ENCODE data around the gene C4orf36.
"Not testable (repeated sequence)": the region's sequence is repeated elsewhere in the genome, so short reads cannot be mapped to it uniquely, and the experiment has no call there.

C4orf36 gene

DNA sequence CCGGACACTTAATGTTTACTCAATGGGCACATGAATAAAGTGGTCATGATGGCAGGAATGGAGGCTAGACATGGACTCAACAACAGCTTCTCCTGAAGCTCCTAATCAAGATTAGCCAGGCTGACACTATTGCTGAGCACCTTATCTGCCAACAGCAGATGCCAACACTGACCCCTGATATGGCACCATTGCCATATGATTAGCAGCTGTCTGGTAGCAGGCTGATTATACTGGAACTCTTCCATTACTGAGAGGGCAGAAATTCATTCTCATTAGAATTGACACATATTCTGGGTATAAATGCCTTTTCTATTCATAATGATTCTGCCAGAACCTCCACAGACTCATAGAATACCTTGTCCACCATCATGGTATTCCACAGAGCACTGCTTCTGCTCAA is 24.2 kb upstream of the C4orf36 start:
- no peak for DNase-seq

DNA sequence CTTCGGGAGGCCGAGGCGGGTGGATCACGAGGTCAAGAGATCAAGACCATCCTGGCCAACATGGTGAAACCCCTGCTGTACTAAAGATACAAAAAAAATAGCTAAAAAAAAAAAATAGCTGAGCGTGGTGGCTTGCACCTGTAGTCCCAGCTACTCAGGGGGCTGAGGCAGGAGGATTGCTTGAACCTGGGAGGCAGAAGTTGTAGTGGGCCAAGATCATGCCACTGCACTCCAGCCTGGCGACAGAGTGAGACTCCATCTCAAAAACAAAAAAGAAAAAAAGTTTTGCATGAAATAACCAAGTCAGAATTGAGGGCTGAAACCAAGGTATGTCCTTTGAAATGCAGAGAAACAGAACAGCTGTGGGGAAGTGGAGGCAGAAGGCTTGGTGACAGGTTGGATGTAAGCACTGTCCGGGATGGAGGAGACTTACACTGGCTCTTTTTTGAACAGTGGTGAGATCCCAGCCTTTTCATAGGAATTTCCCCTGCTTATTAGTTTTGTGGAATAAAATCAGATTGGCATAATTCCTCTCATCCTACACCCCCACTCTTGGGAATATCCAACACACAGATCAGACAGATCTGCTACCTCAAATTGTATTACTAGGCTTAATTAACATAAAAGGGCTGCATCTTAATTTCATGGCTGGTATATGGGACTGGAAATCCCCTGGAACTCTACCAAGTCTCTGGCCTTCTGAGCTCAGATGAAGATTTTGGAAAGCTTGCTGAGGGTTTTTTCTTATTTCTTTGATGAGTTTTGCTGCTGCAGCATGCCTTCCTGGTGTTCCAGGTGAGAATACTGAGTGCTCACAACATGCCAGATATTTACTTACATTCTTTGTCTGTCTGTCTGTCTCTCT is 18.8 kb upstream of the C4orf36 start:
- no peak for DNase-seq

DNA sequence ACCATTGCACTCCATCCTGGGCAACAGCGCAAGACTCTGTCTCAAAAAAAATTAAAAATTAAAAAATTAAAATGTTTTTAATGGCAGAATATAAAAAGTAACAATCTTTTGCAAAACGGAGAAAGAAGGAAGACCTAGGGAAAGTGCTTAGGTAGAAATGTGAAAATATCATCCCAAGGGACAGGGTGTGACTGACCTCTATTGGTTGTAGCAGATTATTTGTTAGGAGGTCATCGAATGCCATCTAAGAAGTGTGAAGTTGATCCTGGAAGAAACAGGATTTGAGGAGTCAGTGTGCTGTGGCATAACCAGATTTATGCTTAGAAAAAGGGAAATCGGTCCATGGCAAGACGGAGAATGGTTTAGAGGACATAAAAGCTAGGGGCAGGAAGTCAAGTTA is 18.1 kb upstream of the C4orf36 start:
- no peak for DNase-seq

DNA sequence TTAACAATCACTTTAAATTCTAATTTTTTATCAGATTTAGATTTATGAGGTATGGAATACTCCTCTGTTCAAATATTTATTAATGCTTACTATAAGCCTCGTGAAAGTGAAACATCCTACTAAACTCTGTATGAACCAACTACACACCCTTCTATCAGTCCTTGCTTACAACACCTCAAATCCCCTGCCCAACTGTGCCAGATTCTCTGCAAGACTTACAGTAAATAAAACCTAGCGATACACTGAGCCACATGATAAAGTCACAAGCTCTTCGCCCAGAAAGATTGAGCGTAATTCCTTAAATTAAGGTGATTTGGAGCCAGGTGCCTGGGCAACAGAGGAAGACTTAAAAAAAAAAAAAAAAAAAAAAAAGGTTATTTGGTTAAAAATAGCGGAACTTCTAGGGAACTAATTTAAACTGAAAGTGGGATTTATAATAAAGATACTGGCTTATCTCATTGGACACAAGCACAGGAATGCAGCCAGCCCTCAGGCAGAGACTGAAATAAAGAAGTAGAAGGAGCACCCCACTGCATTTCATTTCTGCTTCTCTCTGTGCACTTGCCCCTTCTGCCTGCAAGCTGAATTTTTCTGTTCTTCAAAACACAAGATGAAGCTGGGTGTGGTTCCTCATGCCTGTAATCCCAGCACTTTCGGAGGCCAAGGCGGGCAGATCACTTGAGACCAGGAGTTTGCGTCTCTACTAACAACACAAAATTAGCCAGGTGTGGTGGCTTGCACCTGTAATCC is 17.5 kb upstream of the C4orf36 start:
- DNase-seq = no peak

DNA sequence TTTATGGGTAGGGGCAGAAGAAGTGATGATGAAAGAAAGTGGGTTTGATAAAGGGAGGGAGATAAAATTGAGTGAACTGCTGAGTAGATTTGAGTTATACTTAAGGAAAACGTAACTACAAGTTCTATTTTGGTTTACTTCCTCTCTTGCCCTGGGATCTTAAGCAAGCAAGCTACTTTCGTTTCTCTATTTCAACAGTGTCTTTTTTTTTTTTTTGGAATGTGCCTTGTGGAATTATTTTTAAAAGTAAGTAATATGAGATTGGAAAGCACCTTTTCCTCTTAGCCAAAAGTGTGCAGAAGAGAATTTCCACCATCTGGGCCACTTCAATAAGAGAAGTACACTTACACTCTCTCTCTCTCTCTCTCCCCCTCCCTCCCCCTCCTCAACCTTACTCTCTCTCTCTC is 16.0 kb upstream of the C4orf36 start:
- no peak for DNase-seq

DNA sequence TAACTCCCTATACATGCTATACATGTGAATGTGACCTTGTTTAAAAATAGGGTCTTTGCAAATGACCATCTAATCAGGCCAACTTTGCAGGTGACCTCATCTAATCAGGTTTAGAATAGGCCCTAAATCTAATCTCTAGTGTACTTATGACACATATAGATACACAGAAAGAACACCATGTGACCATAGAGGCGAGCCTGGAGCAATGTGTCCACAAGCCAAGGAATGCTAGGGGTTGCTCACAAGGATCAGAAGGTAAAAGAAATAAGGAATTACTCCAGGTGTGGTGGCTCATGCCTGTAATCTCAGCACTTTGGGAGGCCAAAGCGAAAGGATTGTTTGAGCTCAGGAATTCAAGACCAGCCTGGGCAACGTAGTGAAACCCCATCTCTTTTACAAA is 9.6 kb upstream of the C4orf36 start:
- DNase-seq = no peak

DNA sequence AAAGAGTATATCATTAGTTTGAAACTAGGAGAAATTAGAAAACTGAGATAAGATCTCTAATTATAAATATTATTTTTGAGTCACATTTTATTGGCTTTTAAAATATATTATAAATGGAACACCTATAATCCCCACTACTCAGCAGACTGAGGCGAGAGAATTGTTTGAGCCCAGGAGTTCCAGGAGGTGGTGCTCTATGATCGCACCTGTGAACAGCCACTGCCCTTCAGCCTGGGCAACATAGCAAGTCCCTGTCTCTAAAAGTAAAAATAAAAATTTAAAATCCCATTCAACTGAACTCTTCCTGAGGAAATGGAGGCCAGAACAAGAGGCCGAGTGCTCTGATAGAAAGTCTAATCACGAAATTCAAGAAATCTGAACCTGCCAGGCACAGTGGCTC is 6.3 kb upstream of the C4orf36 start:
- no peak for DNase-seq

DNA sequence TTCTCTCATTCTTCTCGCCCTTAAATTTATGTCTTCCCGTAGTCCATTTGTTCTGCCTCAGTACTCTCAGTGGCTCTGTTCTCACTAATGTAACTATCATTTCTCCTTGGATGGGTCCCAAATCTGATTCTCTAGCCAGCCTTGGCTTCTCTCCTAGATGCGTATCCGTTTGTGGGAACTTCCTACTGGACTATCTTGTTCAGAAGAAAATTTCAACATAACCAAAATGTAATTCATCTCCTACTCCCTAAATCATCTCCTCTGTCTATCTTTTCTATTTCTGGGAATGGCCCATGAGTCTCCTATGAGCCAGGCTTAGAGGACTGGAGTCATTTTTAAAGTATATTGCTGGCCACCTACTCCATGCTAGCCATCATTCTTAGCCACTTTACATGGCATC is 4.4 kb upstream of the C4orf36 start:
- DNase-seq = no peak

DNA sequence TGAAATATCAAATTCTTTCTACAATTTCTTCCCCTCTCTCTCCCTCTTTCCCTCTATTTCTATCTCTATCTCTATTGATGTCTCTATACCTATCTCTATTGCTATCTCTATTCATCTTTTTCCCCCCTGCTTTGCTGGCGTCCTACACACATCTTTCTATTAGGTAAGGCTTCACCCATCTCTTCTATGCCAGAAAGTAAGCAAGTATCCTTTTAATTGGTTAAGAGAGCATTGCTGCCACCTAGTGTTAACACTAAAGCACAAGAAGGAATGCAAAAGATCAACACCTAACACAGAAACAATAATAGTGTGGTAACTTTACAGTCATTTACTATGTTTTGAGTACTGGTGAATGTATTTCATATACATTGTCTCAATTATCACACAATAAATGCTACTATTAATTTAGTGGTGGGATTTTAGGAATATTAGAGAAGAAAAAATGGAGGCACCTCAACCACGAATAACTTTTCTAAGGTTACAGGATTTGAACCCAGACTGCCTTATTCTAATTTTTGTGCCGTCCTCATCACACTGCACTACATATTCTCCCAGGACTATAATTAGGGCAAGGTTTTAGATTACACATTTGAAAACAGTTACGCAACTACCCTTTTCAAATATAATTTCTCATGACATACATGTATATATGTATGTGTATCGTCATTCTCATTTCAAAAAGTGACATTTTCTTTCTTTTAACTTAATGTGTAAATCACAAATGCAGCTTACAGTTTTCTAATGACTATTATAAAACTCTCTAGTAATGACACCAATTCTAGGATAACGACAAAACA is 3.7 kb upstream of the C4orf36 start:
- DNase-seq = peak; percentile 76

DNA sequence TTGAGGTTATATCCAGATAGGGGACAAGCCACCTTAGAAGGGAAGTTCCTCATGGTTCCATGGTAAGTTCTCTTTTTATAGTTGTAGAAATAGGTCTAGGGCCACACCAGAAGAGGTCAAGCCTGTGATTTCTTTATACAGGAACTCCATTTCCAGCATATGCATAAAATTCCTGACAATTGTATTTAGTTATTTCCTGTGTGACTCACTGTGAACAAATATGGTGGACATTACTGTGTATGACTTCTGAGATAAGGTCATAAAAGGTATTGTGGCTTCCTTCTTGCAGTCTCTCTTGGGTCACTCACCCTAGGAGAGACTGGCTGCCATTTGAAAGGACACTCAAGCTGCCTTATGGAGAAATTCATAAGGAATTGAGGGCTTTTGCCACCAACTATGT is 2.2 kb upstream of the C4orf36 start:
- no peak for DNase-seq

DNA sequence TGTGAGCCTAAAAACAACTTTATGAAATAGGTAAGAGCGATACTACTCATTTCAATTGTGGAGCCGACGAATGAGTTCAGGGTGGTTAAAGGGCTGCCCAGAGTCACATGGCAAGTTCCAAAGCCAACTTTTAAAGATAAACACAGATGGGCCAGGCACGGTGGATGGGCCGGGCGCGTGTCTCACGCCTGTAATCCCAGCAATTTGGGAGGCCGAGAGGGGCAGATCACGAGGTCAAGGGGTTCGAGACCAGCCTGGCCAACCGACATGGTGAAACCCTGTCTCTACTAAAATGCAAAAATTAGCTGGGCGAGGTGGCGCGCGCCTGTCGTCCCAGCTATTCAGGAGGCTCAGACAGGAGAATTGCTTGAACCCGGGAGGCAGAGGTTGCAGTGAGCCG is 914 bp upstream of the C4orf36 start:
- no peak for DNase-seq

DNA sequence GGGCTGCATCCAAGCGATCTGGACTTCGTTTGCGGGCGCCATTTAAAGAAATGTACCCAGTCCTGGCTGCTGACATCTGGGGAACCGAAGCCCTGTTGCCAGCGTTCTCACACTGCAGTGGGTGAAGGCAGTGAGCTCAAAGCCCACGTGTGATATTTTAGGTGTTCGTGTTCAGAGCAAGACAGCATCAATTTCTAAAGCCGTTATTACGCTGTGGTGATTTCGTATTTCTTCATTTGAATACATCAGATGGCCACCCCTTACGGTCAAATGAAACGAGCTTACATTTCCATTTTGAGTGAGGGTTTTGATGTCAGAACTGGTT is 376 bp upstream of the C4orf36 start:
- DNase-seq = no peak

DNA sequence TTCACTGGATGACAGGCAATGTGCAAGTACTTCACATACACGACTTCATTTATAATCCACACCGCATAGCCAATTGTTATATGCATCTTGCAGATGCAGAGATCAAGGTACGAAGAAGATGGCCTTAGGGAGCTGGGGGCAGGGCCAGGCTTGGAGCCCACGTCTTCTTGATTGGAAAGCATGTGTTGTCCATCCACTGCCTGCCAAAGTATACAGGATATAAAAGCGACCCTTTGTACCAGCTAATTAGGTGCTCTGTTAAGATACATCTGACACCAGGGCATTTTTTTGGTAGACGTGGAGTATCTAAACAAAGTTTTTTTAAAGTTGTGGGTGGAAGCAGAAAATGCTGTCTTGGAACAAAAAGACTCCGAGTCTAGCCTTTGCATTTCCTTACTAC is 1.4 kb downstream of the C4orf36 start:
- no peak for DNase-seq

DNA sequence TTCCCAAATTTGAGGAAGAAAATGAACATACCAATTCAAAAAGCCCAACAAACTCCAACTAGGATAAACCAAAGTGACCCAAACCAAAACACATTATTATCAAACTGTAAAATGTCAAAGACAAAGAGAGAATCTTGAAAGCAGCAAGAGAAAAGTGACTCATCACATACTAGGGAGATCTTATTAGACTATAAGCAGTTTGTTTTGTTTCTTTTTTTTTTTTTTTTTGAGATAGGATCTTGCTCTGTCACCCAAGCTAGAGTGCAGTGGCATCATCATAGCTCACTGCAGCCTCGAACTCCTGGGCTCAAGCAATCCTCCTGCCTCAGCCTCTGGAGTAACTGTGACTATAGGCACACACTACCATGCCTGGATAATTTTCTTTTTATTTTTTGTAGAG is 12.6 kb downstream of the C4orf36 start:
- no peak for DNase-seq

DNA sequence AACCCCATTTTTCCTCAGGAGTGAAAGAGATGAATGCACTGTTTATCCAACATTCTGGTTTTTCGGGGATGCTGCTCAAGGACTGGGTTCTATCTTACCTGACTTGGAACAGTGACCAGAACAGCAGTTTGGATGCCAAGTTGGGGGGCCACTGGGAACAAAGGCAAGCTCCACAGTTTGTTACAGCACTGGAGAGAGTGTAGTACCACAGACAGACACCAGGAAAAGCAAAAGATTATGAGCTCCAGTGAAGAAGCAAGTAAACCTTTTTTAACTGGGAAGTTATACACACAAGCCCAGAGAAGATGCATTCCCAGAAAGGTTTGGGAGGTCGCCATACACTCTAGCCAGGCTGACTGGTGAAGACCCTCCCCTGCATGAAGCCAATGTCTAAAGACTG is 13.6 kb downstream of the C4orf36 start:
- no peak for DNase-seq

DNA sequence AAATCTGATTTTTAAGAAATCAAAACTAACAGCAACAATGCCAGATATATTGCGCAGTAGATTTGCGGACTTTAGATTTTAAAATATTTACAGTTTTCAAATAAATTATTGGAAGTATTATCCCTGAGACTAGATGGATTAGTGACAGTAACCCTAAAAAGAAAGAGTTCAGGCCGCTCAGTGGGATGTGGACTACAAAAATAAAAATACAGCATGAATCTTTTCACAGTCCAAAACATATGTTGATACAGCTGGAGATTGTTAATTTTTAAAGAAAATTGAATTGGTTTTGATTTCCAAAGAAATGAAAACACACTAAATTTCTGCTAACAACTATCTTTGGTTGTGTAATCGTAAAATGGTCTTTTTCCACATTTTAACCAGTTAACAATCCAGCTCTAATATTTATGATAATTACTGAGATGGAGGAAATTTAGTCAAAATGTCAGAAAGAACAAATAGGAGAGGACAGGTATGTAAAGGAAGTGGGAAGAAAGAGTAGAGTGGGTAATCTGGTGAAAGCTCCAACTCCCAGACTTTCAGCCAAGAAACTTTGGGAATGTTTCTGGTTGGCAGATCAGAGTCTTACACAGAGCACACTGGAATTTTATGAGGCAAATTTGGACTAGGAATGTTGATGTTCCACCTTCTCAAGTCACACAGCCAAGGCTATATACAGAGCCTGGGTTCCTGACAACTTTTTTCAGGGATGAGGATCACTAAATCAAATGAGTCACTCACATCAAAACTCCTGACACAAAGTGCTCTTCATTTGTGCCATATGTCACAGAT is 15.1 kb downstream of the C4orf36 start:
- DNase-seq = no peak

DNA sequence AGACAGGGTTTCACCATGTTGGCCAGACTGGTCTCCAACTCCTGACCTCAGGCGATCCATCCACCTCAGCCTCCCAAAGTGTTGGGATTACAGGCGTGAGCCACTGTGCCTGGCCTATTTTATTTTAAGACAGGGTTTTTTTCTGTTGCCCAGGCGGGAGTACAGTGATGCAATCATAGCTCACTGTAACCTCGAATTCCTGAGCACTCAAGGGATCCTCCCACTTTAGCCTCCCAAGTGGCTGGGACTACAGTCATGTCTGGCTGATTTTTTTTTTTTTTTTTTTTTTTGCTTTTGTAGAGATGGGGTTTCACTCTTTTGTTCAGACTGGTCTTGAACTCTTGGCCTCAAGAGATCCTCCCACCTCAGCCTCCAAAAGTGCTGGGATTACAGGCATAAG is 16.8 kb downstream of the C4orf36 start:
- not testable (repeated sequence) for DNase-seq

DNA sequence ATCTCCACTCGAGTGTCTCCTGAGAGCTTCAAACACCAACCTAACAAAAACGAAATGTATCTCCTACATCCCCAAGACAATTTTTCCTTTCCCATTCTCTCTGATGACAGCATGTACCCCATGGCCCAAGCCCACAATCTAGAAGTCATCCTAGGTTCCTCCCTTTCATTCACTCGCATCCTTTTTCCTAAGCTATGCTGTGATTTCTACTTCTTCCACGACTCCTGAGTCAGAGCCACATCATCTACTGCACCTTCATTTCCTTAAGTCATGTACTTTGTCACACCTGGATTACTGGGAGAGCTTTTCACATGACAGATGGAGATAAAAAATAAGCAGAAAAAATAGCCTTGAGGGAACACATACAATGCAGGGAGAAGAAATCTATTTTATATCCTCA is 20.1 kb downstream of the C4orf36 start:
- no peak for DNase-seq

DNA sequence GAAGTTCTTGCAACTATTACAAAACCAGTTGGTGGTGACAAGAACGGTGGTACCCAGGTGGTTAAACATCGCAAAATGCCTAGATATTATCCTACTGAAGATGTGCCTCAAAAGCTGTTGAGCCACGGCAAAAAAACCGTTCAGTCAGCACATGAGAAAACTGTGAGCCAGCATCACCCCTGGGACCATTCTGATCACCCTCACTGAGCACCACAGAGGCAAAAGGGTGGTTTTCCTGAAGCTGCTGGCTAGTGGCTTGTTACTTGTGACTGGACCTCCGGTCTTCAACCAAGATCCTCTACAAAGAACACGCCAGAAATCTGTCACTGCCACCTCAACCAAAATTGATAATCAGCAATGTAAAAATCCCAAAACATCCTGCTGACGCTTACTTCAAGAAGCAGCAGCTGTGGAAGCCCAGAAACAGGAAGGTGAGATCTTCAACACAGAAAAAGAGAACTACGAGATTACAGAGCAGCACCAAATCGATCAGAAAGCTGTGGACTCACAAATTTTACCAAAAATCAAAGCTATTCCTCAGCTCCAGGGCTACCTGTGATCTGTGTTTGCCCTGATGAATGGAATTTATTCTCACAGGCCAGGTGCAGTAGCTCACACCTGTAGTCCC is 21.7 kb downstream of the C4orf36 start:
- no peak for DNase-seq

DNA sequence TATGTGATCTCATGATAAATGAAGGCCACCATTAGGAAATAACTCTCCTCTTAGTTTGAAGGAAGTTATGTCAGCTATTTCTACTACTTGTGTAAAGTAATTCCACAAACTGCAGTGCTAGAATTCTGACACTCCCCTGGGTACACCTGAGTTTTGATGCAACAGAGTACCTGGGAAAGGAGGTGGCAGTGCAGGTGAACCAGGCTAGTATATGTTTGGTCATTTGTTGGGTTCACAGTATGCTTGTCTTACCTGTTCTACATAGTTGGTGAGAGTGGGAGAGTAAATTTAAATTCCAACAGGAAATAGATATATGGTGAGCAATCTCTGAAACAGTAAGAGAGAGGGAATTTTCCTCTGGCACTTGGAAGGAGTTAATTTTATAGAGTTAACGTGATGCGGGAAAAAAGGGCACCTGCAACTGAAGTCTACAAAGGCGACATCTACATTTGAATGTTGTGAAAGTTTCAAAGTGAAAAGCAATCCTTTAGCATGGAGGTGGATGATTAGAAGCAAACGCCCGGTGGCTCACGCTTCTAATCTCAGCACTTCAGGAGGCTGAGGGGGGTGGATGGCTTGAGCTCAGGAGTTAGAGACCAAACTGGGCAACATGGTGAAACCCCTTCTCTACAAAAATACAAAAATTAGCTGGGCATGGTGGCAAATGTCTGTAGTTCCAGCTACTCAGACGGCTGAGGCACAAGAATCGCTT is 34.7 kb downstream of the C4orf36 start:
- no peak for DNase-seq

DNA sequence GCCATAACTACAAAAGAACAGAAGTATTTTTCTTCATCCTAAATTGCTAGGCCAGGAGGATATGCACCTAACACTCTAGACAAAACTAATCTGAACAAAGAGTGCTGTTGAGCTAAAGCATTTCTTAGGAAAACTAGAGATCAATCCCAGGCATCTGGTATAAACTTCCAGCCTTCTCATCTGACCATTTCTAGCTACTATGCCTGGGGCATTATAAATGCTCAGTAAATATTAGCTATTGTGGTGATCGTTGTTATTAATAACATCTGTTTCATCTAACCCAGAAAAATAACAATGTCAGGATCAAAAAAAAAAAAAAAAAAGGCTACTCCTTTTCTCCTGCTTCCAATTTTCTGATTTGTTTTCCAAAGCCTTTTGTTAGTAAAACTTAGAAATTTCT is 35.3 kb downstream of the C4orf36 start:
- DNase-seq = no peak

DNA sequence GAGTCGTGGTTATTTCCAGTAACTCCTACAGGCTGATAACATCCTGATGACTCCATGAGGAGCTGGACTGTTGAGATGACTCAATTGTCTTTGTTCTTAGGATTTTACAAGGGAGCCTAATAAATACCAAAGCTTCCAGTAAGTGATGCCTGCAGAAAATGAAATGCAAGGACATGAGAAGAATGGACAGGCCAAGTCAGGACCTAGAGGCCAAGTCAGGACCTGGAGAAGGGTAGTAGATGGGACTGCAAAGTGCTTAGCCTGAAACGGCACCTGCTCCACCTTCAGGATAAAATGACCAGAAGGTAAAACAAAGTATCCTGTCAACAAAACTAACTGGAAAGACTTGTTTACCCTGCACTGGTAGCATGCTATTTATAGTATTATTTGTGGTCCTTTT is 36.6 kb downstream of the C4orf36 start:
- DNase-seq = no peak
